Gastrocnemius medialis (tissue), 4 donors: ENCODE data around the gene ACVR1.
"Not testable (repeated sequence)": the region's sequence is repeated elsewhere in the genome, so short reads cannot be mapped to it uniquely, and the experiment has no call there.

ENCODE experiments used
- POLR2A ChIP-seq, 2 donors: fragments of 450-650 bp; IDR thresholded peaks; one replicate each; pipeline ENCODE4 v1.6.1; 2017; ENCODE audit warnings: antibody characterized with exemption in 2 of 2, mild to moderate bottlenecking in 2 of 2, moderate library complexity in 2 of 2
- TF ChIP-seq, protein P1 (sequence below), 5 experiments: fragments of 450-650 bp in 3 of 5; fragments of 200-600 bp in 2 of 5; sonication (generic) in 2 of 5; IDR thresholded peaks in 4 of 5; conservative IDR thresholded peaks in 1 of 5; 1 replicate in 4 of 5; 2 replicates in 1 of 5; pipeline ENCODE4 v1.5.1; 2016 to 2019; ENCODE audit warnings: antibody characterized with exemption in 5 of 5, mild to moderate bottlenecking in 3 of 5, moderate library complexity in 3 of 5

DNA sequence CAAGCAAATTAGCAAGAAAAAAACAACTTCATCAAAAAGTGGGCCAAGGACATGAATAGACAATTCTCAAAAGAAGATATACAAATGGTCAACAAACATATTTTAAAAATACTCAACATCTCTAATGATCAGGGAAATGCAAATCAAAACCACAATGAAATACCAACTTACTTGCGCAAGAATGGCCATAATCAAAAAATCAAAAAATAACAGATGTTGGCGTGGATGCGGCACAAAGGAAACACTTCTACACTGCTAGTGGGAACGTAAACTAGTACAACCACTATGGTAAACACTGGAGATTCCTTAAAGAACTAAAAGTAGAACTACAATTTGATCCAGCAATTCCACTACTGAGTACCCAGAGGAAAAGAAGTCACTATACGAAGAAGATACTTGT lies 119.7 kb downstream of the ACVR1 start:
- TF ChIP-seq, protein P1, sequence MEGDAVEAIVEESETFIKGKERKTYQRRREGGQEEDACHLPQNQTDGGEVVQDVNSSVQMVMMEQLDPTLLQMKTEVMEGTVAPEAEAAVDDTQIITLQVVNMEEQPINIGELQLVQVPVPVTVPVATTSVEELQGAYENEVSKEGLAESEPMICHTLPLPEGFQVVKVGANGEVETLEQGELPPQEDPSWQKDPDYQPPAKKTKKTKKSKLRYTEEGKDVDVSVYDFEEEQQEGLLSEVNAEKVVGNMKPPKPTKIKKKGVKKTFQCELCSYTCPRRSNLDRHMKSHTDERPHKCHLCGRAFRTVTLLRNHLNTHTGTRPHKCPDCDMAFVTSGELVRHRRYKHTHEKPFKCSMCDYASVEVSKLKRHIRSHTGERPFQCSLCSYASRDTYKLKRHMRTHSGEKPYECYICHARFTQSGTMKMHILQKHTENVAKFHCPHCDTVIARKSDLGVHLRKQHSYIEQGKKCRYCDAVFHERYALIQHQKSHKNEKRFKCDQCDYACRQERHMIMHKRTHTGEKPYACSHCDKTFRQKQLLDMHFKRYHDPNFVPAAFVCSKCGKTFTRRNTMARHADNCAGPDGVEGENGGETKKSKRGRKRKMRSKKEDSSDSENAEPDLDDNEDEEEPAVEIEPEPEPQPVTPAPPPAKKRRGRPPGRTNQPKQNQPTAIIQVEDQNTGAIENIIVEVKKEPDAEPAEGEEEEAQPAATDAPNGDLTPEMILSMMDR (IDR thresholded peaks at IDR 0.05 in 4 of 5, conservative IDR thresholded peaks at IDR 0.05 in 1 of 5) = not testable (repeated sequence)
- not testable (repeated sequence) for TF ChIP-seq POLR2A (IDR thresholded peaks at IDR 0.05)
